ENCODE measurements around the gene STX1B. TPM values are rescaled to one million over a fixed set of nuclear protein-coding genes. Genes with fewer than 3 reads are reported as not detected.
A peak's percentile ranks its signal among the peaks of the same experiment; 100 is the strongest.

Gene STX1B
- total RNA-seq, 2 experiments from 2014 or later, result 3.1 to 3.5 TPM

DNA sequence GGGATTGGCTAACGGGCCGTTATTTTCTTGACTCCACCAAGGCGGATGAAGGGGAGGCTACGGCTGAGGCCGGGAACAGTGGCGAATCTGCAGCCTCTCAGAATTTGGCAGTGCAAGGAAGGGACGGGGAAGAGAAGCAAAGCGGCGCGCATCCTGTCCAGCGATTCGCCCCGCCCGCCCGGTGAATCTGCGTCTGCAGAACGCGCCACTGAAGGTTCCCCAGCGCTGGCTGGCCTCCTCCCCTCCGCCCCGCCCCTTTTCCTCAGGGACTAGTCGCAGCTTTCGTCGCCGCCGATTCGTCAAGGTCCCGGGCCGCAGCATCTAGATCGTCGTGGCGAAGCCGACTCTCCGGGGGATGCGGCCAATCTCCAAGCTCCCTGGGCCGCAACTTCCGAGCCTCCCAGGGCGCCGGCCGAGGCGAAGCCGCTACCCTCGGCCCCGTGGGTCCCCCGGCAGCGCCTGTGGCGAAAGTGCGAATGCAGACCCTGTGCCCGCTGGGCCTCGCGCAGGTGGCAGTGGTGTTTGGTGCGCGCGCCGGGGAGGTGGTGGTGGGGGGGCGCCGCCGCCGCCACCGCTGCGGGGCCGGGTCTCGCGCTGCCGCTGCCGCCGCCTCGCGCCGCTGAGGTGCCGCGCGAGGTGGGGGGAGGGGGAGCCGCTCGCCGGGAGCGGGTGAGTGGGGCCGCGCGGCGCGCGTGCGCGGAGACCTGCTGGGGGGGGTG lies 52.8 kb downstream of the STX1B start, which contains the start of gene SETD1A:
TSS of gene SETD1A (plus strand) at position 299 of the 719 bp plus-strand sequence. CDS start 978 bp downstream, outside the sequence.
- Mint-ChIP-seq H3K4me1 (peaks cover 37% of the 10 kb centered on the region), H3K27ac (peak within 1 kb of the TSS; percentile 98)

DNA sequence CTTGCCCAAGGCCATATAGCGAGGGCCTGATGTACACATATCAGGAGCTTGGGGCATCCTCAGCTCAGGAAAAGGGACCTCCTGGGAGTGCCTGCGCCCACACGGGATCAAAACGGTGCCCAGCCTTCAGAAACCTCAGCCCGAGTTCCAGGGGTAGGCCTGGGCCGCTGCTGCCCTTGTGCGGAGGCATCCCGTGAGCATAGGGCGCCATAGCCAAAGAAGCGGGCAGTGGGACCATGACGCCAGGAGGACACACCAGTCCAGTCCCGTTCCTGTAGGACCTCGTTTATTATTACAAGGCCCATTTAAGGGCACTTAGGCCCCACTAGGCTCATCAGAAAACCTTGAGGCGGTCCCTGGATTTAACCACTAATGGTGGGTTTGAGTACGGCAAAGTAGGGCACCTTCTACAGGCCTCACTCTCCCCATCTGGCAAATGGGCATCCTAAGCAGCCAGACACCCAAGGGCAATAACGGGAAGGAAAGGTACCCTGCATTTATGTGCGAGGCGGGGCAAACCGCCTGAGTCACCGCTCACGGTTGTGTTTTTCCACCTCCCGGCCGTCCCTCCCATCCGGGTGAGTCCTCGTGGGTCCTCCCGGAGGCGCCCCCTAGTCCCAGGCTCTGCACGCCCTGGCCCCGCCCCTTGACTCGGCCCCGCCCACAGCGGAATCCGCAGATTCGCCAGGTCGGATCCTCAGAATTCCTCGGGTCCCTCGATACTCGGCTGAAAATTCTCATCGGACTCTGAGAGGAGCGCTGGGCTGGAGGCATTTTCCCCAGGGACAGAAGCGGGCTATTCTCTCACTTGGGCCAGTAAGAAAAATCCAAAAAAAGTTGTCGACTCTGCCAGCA lies 53.6 kb downstream of the STX1B start:
- Mint-ChIP-seq H3K4me1 (peaks cover 37% of the 10 kb centered on the region), H3K27me3 (no peaks in the 10 kb centered on the region), H3K27ac (peak overlapping the region; percentile 98), H3K36me3 (peaks cover 10% of the 10 kb centered on the region), H3K4me3 (peak overlapping the region; percentile 95), H3K9me3 (no peaks in the 10 kb centered on the region)
- peak; percentile 55 for ATAC-seq (ENCODE audit: low read depth)
- POLR2A ChIA-PET, result interaction anchor here (0.7 to 1.2 kb wide), 3 partner anchors 117 to 223 kb away, joined by 3 to 5 read pairs (median 5); partner anchors contain the start of genes FUS, KAT8, ZNF646 and ZNF668
- peak; percentile 87 for DNase-seq

More for the DNA sequence above, 52.8 kb downstream of the STX1B start, which contains the start of gene SETD1A:
- no peaks in the 10 kb centered on the region for H3K27me3 Mint-ChIP-seq
- peak within 1 kb of the TSS; percentile 95 for H3K4me3 Mint-ChIP-seq
- no peaks in the 10 kb centered on the region for H3K9me3 Mint-ChIP-seq
- DNase-seq (peak; percentile 95), ATAC-seq (ENCODE audit: low read depth) (peak; percentile 87)
- peaks cover 13% of the 10 kb centered on the region for H3K36me3 Mint-ChIP-seq
- POLR2A ChIA-PET, result interaction anchor here (0.7 to 1.2 kb wide), 3 partner anchors 117 to 222 kb away, joined by 3 to 5 read pairs (median 5); partner anchors contain the start of genes FUS, KAT8, ZNF646 and ZNF668

GRCh38 chr16:30954993-30955392 lies 55.4 kb downstream of the STX1B start:
- Mint-ChIP-seq H3K9me3 (no peaks in the 10 kb centered on the region), H3K27me3 (no peaks in the 10 kb centered on the region), H3K4me1 (peaks cover 39% of the 10 kb centered on the region), H3K36me3 (peaks cover 5% of the 10 kb centered on the region), H3K4me3 (no peak overlapping the region), H3K27ac (no peak overlapping the region)
- ATAC-seq (ENCODE audit: low read depth) (no peak), DNase-seq (no peak)
- POLR2A ChIA-PET, result interaction anchor here (1.7 kb wide), 1 partner anchor 187 kb away, joined by 4 read pairs; no protein-coding TSS in a partner anchor

GRCh38 chr16:30953511-30954124 lies 56.8 kb downstream of the STX1B start:
- ATAC-seq (ENCODE audit: low read depth), result peak; percentile 25
- no peaks in the 10 kb centered on the region for H3K9me3 Mint-ChIP-seq

GRCh38 chr16:30953111-30953510 lies 57.3 kb downstream of the STX1B start:
- H3K27me3 Mint-ChIP-seq, result no peaks in the 10 kb centered on the region
- peaks cover 24% of the 10 kb centered on the region for H3K4me1 Mint-ChIP-seq
- peaks cover 3% of the 10 kb centered on the region for H3K36me3 Mint-ChIP-seq
- DNase-seq (no peak), ATAC-seq (ENCODE audit: low read depth) (no peak)
- no peak overlapping the region for H3K27ac Mint-ChIP-seq
- POLR2A ChIA-PET, result interaction anchor here (0.7 to 1.4 kb wide), 2 partner anchors 11 to 469 kb away, joined by 3 to 5 read pairs; no protein-coding TSS in a partner anchor
- H3K9me3 Mint-ChIP-seq, result no peaks in the 10 kb centered on the region
- no peak overlapping the region for H3K4me3 Mint-ChIP-seq

More at GRCh38 chr16:30953511-30954124, 56.8 kb downstream of the STX1B start:
- Mint-ChIP-seq H3K4me3 (no peak overlapping the region), H3K27ac (no peak overlapping the region), H3K27me3 (no peaks in the 10 kb centered on the region), H3K4me1 (peaks cover 27% of the 10 kb centered on the region), H3K36me3 (peaks cover 3% of the 10 kb centered on the region)
- peak; percentile 74 for DNase-seq
- POLR2A ChIA-PET, result interaction anchor here (0.7 to 1.7 kb wide), 4 partner anchors 11 to 489 kb away, joined by 3 to 5 read pairs (median 4); no protein-coding TSS in a partner anchor

DNA sequence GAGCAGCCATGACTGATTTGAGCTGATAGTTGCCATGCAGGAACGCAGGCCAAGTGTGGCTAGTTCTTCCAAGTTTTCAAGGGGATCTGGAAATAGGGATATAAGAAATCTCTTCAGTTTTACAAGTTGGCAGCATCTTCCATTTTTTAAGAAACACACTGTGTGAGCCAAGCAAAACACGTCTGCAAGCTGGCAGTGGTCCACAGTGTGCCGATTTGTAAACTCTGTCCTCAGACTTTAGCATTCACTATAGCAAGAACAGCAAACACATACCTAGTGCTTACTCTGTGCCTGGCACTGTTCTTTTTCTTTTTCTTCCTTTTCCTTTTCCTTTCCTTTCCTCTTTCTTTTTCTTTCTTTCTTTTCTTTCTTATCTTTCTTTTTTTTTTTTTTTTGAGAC lies 58.7 kb downstream of the STX1B start:
- no peaks in the 10 kb centered on the region for H3K27me3 Mint-ChIP-seq
- no peaks in the 10 kb centered on the region for H3K9me3 Mint-ChIP-seq
- H3K4me3 Mint-ChIP-seq, result no peak overlapping the region
- POLR2A ChIA-PET, result interaction anchor here (0.7 kb wide), 1 partner anchor 123 kb away, joined by 4 read pairs; the partner anchor contains the start of genes ZNF646 and ZNF668
- DNase-seq (no peak), ATAC-seq (ENCODE audit: low read depth) (no peak)
- peaks cover 3% of the 10 kb centered on the region for H3K36me3 Mint-ChIP-seq
- H3K4me1 Mint-ChIP-seq, result peaks cover 20% of the 10 kb centered on the region
- H3K27ac Mint-ChIP-seq, result no peak overlapping the region

- peaks cover 5% of the 10 kb centered on the region for H3K36me3 Mint-ChIP-seq
- H3K4me3 Mint-ChIP-seq, result no peak overlapping the region
- ATAC-seq (ENCODE audit: low read depth), result no peak
- H3K27me3 Mint-ChIP-seq, result no peaks in the 10 kb centered on the region
- no peak for DNase-seq
- H3K9me3 Mint-ChIP-seq, result no peaks in the 10 kb centered on the region
- no peak overlapping the region for H3K27ac Mint-ChIP-seq
- POLR2A ChIA-PET, result interaction anchor here (1.5 kb wide), 1 partner anchor 10 kb away, joined by 8 read pairs; no protein-coding TSS in a partner anchor
- peaks cover 20% of the 10 kb centered on the region for H3K4me1 Mint-ChIP-seq
Observed at GRCh38 chr16:30951193-30951592, 59.2 kb downstream of the STX1B start.

DNA sequence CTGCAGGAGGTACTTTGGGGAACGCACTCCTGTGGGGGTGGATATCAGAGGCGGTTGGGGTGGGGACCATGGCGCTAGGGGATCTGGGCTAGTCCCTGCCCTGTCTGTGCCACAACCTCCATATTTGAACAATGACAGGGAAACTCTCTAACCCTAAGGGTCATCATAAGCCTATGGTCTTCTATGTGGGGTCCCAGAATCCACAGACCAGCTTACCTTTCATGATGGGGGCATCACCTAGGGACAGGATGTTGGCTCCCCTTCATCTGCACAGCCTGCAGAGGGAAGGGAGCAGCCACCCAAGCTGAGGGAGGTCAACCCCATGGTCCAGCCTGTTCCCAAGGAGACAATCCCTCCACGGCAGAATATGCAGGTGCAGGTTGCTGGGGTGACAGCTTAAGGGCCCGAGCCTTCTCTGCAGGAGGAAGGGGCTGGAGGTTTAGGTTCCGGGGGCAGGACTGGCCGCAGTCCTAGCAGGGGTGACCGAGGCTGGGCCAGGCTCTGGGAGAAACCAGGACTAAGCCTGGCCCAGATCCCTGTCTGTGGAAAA lies 59.8 kb downstream of the STX1B start:
- Mint-ChIP-seq H3K36me3 (peaks cover 5% of the 10 kb centered on the region), H3K27ac (peak overlapping the region; percentile 85), H3K27me3 (no peaks in the 10 kb centered on the region), H3K9me3 (no peaks in the 10 kb centered on the region), H3K4me3 (peak overlapping the region; percentile 90), H3K4me1 (peaks cover 16% of the 10 kb centered on the region)
- no peak for ATAC-seq (ENCODE audit: low read depth)
- no peak for DNase-seq
- POLR2A ChIA-PET, result interaction anchor here (0.7 to 1.8 kb wide), 8 partner anchors 9 to 229 kb away, joined by 3 to 8 read pairs (median 4); partner anchors contain the start of genes FUS, ZNF646 and ZNF668

DNA sequence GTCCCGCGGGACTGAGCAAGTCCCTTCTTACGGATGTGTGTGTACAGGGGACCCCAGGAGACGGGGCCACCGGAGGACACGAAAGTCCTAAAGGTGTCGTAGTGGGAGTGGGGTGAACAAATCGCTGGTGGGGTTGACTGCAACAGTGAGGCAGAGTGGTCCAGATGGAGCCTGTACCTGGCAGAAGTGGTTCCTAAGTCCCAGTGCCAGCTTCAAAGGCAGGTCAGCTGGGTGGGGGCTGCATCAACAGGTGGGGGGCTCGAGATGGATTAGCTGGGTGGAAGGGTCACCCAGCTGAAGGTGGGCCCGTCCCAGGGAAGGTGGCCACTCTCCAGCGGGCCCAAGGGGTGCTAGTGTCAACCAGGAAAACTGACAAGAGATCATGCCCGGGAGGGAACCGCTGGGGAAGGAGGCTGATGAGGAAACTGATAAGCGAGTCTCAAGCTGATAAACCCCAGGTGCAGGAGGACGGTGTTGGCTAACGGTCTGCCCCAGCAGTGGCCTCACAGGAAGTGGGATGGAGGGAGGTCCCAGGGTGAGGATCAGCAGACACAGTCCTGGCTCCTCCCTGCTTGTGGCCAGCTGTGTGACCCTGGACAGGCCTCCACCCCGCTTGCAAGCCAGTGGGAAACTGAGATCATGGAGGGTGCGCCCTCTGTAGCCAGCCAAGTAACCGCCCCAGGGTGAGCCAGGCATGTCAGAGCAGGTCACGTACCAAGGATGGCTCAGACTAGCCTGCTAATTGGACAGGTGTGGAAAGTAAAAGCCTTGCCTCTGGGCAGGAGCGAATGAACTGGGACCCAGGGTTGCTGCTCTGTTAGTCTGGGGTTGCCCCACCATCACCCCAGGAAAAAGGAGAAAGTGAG lies 60.6 kb downstream of the STX1B start:
- peak; percentile 65 for ATAC-seq (ENCODE audit: low read depth)
- peaks cover 16% of the 10 kb centered on the region for H3K4me1 Mint-ChIP-seq
- peaks cover 8% of the 10 kb centered on the region for H3K36me3 Mint-ChIP-seq
- peak overlapping the region; percentile 90 for H3K4me3 Mint-ChIP-seq
- H3K27me3 Mint-ChIP-seq, result no peaks in the 10 kb centered on the region
- no peaks in the 10 kb centered on the region for H3K9me3 Mint-ChIP-seq
- peak; percentile 66 for DNase-seq
- H3K27ac Mint-ChIP-seq, result peak overlapping the region; percentile 85
- POLR2A ChIA-PET, result interaction anchor here (0.6 to 1.8 kb wide), 12 partner anchors 8 to 238 kb away, joined by 3 to 8 read pairs (median 4); partner anchors contain the start of genes FUS, ZNF646 and ZNF668

GRCh38 chr16:30948667-30949649 lies 61.5 kb downstream of the STX1B start, which contains the start of gene ORAI3:
Gene ORAI3 (plus strand): TSS chr16:30949068. CDS start chr16:30949290, 222 bp downstream.
- DNase-seq (peak; percentile 71), ATAC-seq (ENCODE audit: low read depth) (peak; percentile 48)
- POLR2A ChIA-PET, result interaction anchor here (0.5 to 1.8 kb wide), 9 partner anchors 10 to 239 kb away, joined by 3 to 8 read pairs (median 4); partner anchors contain the start of genes ZNF646 and ZNF668
- no peaks in the 10 kb centered on the region for H3K27me3 Mint-ChIP-seq
- no peaks in the 10 kb centered on the region for H3K9me3 Mint-ChIP-seq
- H3K36me3 Mint-ChIP-seq, result peaks cover 16% of the 10 kb centered on the region
- H3K27ac Mint-ChIP-seq, result peak within 1 kb of the TSS; percentile 85
- peaks cover 15% of the 10 kb centered on the region for H3K4me1 Mint-ChIP-seq
- peak within 1 kb of the TSS; percentile 90 for H3K4me3 Mint-ChIP-seq

All from activated naive CD8-positive, alpha-beta T cell treated with anti-CD3 and anti-CD28 coated beads, Interleukin-2, amount 10 ng/mL, durations not matched to agents 7 days and 5 days (primary cell).